ENCODE data around the gene TCEAL7. TPM values are rescaled to one million over a fixed set of nuclear protein-coding genes. Genes with fewer than 3 reads are reported as not detected.
"Not testable (repeated sequence)": the region's sequence is repeated elsewhere in the genome, so short reads cannot be mapped to it uniquely, and the experiment has no call there.

TCEAL7 gene
- 4.0 TPM for polyA plus RNA-seq (2013)

- no peaks in the 10 kb centered on the region for H3K9me3 ChIP-seq (ENCODE audit: control extremely low read depth in 1 of 5, control insufficient read depth in 4 of 5, insufficient read depth in 2 of 5, low read depth in 1 of 5, low read length in 4 of 5)
- H3K27ac ChIP-seq (ENCODE audit: insufficient read depth in 1 of 2, low read depth in 1 of 2, low read length in 2 of 2, poor library complexity in 1 of 2, severe bottlenecking in 2 of 2), result no peak within 1 kb of the TSS
- peaks cover 0 to 6% (median 0%) of the 10 kb centered on the region in 4 experiments for H3K4me1 ChIP-seq (ENCODE audit: control extremely low read depth in 1 of 4, control insufficient read depth in 4 of 4, insufficient read depth in 4 of 4, low read length in 3 of 4)
- POLR2A ChIA-PET, result no interaction called here
- H3K27me3 ChIP-seq (replicated peaks in 2 of 5; ENCODE audit: control insufficient read depth in 4 of 5, insufficient read depth in 5 of 5, low read length in 4 of 5), result peaks cover 0 to 18% (median 3%) of the 10 kb centered on the region in 5 experiments
- H3K4me3 ChIP-seq (ENCODE audit: control insufficient read depth in 1 of 7, extremely low read depth in 1 of 7, insufficient read depth in 4 of 7, low read depth in 2 of 7, low read length in 6 of 7), result peak within 1 kb of the TSS in 5 of 7 experiments; percentile 2 to 62 (median 33)
- CTCF ChIA-PET, result no interaction called here
- WGBS (ENCODE audit: insufficient coverage), result 57% methylated on average over 11 of the region's 11 CpGs
- no peaks in the 10 kb centered on the region for H3K36me3 ChIP-seq (ENCODE audit: control insufficient read depth in 4 of 4, insufficient read depth in 4 of 4, low read length in 3 of 4)
- DNase-seq, result no peak
Measured at GRCh38 chrX:103329991-103330390, at the start of gene TCEAL7. Gene TCEAL7 (plus strand): TSS chrX:103330239. CDS start chrX:103331404, 1,165 bp downstream.

- no peak overlapping the region for H3K27ac ChIP-seq (ENCODE audit: insufficient read depth in 1 of 2, low read depth in 1 of 2, low read length in 2 of 2, poor library complexity in 1 of 2, severe bottlenecking in 2 of 2)
- no peak for DNase-seq
- H3K4me1 ChIP-seq (ENCODE audit: control extremely low read depth in 1 of 4, control insufficient read depth in 4 of 4, insufficient read depth in 4 of 4, low read length in 3 of 4), result no peaks in the 10 kb centered on the region
- POLR2A ChIA-PET, result no interaction called here
- WGBS (ENCODE audit: insufficient coverage), result 92% methylated on average over 2 of the region's 2 CpGs
- H3K4me3 ChIP-seq (ENCODE audit: control insufficient read depth in 1 of 7, extremely low read depth in 1 of 7, insufficient read depth in 4 of 7, low read depth in 2 of 7, low read length in 6 of 7), result no peak overlapping the region
- no peaks in the 10 kb centered on the region for H3K36me3 ChIP-seq (ENCODE audit: control insufficient read depth in 4 of 4, insufficient read depth in 4 of 4, low read length in 3 of 4)
- H3K9me3 ChIP-seq (ENCODE audit: control extremely low read depth in 1 of 5, control insufficient read depth in 4 of 5, insufficient read depth in 2 of 5, low read depth in 1 of 5, low read length in 4 of 5), result peaks cover 0 to 3% (median 0%) of the 10 kb centered on the region in 5 experiments
- H3K27me3 ChIP-seq (replicated peaks in 2 of 5; ENCODE audit: control insufficient read depth in 4 of 5, insufficient read depth in 5 of 5, low read length in 4 of 5), result no peaks in the 10 kb centered on the region
- CTCF ChIA-PET, result no interaction called here
Measured at GRCh38 chrX:103293118-103293517, 36.9 kb upstream of the TCEAL7 start.

- Histone ChIP-seq H3K27me3 (replicated peaks in 2 of 5; ENCODE audit: control insufficient read depth in 4 of 5, insufficient read depth in 5 of 5, low read length in 4 of 5) (peaks cover 0 to 4% (median 0%) of the 10 kb centered on the region in 5 experiments), H3K4me3 (ENCODE audit: control insufficient read depth in 1 of 7, extremely low read depth in 1 of 7, insufficient read depth in 4 of 7, low read depth in 2 of 7, low read length in 6 of 7) (no peak overlapping the region), H3K9me3 (ENCODE audit: control extremely low read depth in 1 of 5, control insufficient read depth in 4 of 5, insufficient read depth in 2 of 5, low read depth in 1 of 5, low read length in 4 of 5) (no peaks in the 10 kb centered on the region), H3K36me3 (ENCODE audit: control insufficient read depth in 4 of 4, insufficient read depth in 4 of 4, low read length in 3 of 4) (peaks cover 0 to 4% (median under 1%) of the 10 kb centered on the region in 4 experiments), H3K4me1 (ENCODE audit: control extremely low read depth in 1 of 4, control insufficient read depth in 4 of 4, insufficient read depth in 4 of 4, low read length in 3 of 4) (no peaks in the 10 kb centered on the region), H3K27ac (ENCODE audit: insufficient read depth in 1 of 2, low read depth in 1 of 2, low read length in 2 of 2, poor library complexity in 1 of 2, severe bottlenecking in 2 of 2) (no peak overlapping the region)
- no peak for DNase-seq
- POLR2A ChIA-PET, result no interaction called here
- CTCF ChIA-PET, result no interaction called here
Measured at GRCh38 chrX:103304705-103305104, 25.3 kb upstream of the TCEAL7 start.

- H3K36me3 ChIP-seq (ENCODE audit: control insufficient read depth in 4 of 4, insufficient read depth in 4 of 4, low read length in 3 of 4); H3K9me3 ChIP-seq (ENCODE audit: control extremely low read depth in 1 of 5, control insufficient read depth in 4 of 5, insufficient read depth in 2 of 5, low read depth in 1 of 5, low read length in 4 of 5); POLR2A ChIA-PET; H3K27me3 ChIP-seq (replicated peaks in 2 of 5; ENCODE audit: control insufficient read depth in 4 of 5, insufficient read depth in 5 of 5, low read length in 4 of 5); H3K4me3 ChIP-seq (ENCODE audit: control insufficient read depth in 1 of 7, extremely low read depth in 1 of 7, insufficient read depth in 4 of 7, low read depth in 2 of 7, low read length in 6 of 7); H3K4me1 ChIP-seq (ENCODE audit: control extremely low read depth in 1 of 4, control insufficient read depth in 4 of 4, insufficient read depth in 4 of 4, low read length in 3 of 4); CTCF ChIA-PET; H3K27ac ChIP-seq (ENCODE audit: insufficient read depth in 1 of 2, low read depth in 1 of 2, low read length in 2 of 2, poor library complexity in 1 of 2, severe bottlenecking in 2 of 2); DNase-seq: not testable (repeated sequence)
- WGBS (ENCODE audit: insufficient coverage), result no CpG with 5 or more reads among the region's 4 CpGs
Measured at GRCh38 chrX:103305666-103306065, 24.4 kb upstream of the TCEAL7 start.

GRCh38 chrX:103309860-103310554 is 20.0 kb upstream of the TCEAL7 start:
- peak; percentile 36 to 59 (median 51) for DNase-seq
- Histone ChIP-seq H3K36me3 (ENCODE audit: control insufficient read depth in 4 of 4, insufficient read depth in 4 of 4, low read length in 3 of 4) (peaks cover 0 to 4% (median under 1%) of the 10 kb centered on the region in 4 experiments), H3K4me3 (ENCODE audit: control insufficient read depth in 1 of 7, extremely low read depth in 1 of 7, insufficient read depth in 4 of 7, low read depth in 2 of 7, low read length in 6 of 7) (peak overlapping the region; percentile 48 to 84 (median 70)), H3K4me1 (ENCODE audit: control extremely low read depth in 1 of 4, control insufficient read depth in 4 of 4, insufficient read depth in 4 of 4, low read length in 3 of 4) (peaks cover 0 to 5% (median 1%) of the 10 kb centered on the region in 4 experiments), H3K9me3 (ENCODE audit: control extremely low read depth in 1 of 5, control insufficient read depth in 4 of 5, insufficient read depth in 2 of 5, low read depth in 1 of 5, low read length in 4 of 5) (no peaks in the 10 kb centered on the region), H3K27ac (ENCODE audit: insufficient read depth in 1 of 2, low read depth in 1 of 2, low read length in 2 of 2, poor library complexity in 1 of 2, severe bottlenecking in 2 of 2) (peak overlapping the region; percentile 75 to 86), H3K27me3 (replicated peaks in 2 of 5; ENCODE audit: control insufficient read depth in 4 of 5, insufficient read depth in 5 of 5, low read length in 4 of 5) (peaks cover 0 to 4% (median 0%) of the 10 kb centered on the region in 5 experiments)
- WGBS (ENCODE audit: insufficient coverage), result 35% methylated on average over 23 of the region's 32 CpGs
- POLR2A ChIA-PET, result no interaction called here
- CTCF ChIA-PET, result no interaction called here

- ChIA-PET POLR2A (no interaction called here), CTCF (no interaction called here)
- H3K4me1 ChIP-seq (ENCODE audit: control extremely low read depth in 1 of 4, control insufficient read depth in 4 of 4, insufficient read depth in 4 of 4, low read length in 3 of 4), result peaks cover 0 to 5% (median 1%) of the 10 kb centered on the region in 4 experiments
- no peaks in the 10 kb centered on the region for H3K9me3 ChIP-seq (ENCODE audit: control extremely low read depth in 1 of 5, control insufficient read depth in 4 of 5, insufficient read depth in 2 of 5, low read depth in 1 of 5, low read length in 4 of 5)
- peak; percentile 70 to 90 (median 88) for DNase-seq
- peaks cover 0 to 4% (median 0%) of the 10 kb centered on the region in 5 experiments for H3K27me3 ChIP-seq (replicated peaks in 2 of 5; ENCODE audit: control insufficient read depth in 4 of 5, insufficient read depth in 5 of 5, low read length in 4 of 5)
- H3K27ac ChIP-seq (ENCODE audit: insufficient read depth in 1 of 2, low read depth in 1 of 2, low read length in 2 of 2, poor library complexity in 1 of 2, severe bottlenecking in 2 of 2), result peak within 1 kb of the TSS; percentile 75 to 86
- H3K36me3 ChIP-seq (ENCODE audit: control insufficient read depth in 4 of 4, insufficient read depth in 4 of 4, low read length in 3 of 4), result peaks cover 0 to 4% (median under 1%) of the 10 kb centered on the region in 4 experiments
- peak within 1 kb of the TSS; percentile 48 to 84 (median 70) for H3K4me3 ChIP-seq (ENCODE audit: control insufficient read depth in 1 of 7, extremely low read depth in 1 of 7, insufficient read depth in 4 of 7, low read depth in 2 of 7, low read length in 6 of 7)
- 36% methylated on average over 26 of the region's 52 CpGs for WGBS (ENCODE audit: insufficient coverage)
Measured at GRCh38 chrX:103310555-103311398, 19.3 kb upstream of the TCEAL7 start, which contains the start of gene BEX2. Gene BEX2 (minus strand): TSS chrX:103310990. CDS start chrX:103309976, 1,014 bp downstream.

GRCh38 chrX:103311399-103311780 is 18.6 kb upstream of the TCEAL7 start:
- Histone ChIP-seq H3K27ac (ENCODE audit: insufficient read depth in 1 of 2, low read depth in 1 of 2, low read length in 2 of 2, poor library complexity in 1 of 2, severe bottlenecking in 2 of 2) (no peak overlapping the region), H3K4me1 (ENCODE audit: control extremely low read depth in 1 of 4, control insufficient read depth in 4 of 4, insufficient read depth in 4 of 4, low read length in 3 of 4) (peaks cover 0 to 5% (median 1%) of the 10 kb centered on the region in 4 experiments), H3K4me3 (ENCODE audit: control insufficient read depth in 1 of 7, extremely low read depth in 1 of 7, insufficient read depth in 4 of 7, low read depth in 2 of 7, low read length in 6 of 7) (peak overlapping the region in 4 of 7 experiments; percentile 63 to 84 (median 77)), H3K36me3 (ENCODE audit: control insufficient read depth in 4 of 4, insufficient read depth in 4 of 4, low read length in 3 of 4) (peaks cover 0 to 4% (median under 1%) of the 10 kb centered on the region in 4 experiments), H3K27me3 (replicated peaks in 2 of 5; ENCODE audit: control insufficient read depth in 4 of 5, insufficient read depth in 5 of 5, low read length in 4 of 5) (peaks cover 0 to 4% (median 0%) of the 10 kb centered on the region in 5 experiments), H3K9me3 (ENCODE audit: control extremely low read depth in 1 of 5, control insufficient read depth in 4 of 5, insufficient read depth in 2 of 5, low read depth in 1 of 5, low read length in 4 of 5) (no peaks in the 10 kb centered on the region)
- no CpG with 5 or more reads among the region's 3 CpGs for WGBS (ENCODE audit: insufficient coverage)
- ChIA-PET POLR2A (no interaction called here), CTCF (no interaction called here)
- DNase-seq, result no peak

Measured in common myeloid progenitor, CD34-positive (primary cell).